Loucy (cell line): ENCODE data around the gene IQSEC2.

Source experiments
- CTCF ChIP-seq: fragments of 200-600 bp; sonication (generic); conservative IDR thresholded peaks from 2 replicates; pipeline ENCODE4 v1.5.1; 2014; ENCODE audit warnings: mild to moderate bottlenecking, antibody characterized with exemption, low read length
- EZH2phosphoT487 ChIP-seq: fragments of 200-600 bp; IDR thresholded peaks from 2 replicates; pipeline ENCODE4 v1.6.1; 2018; ENCODE audit warnings: antibody characterized with exemption, mild to moderate bottlenecking, moderate library complexity, borderline replicate concordance

- TF ChIP-seq CTCF (no peak), EZH2phosphoT487 (no peak)
Observed at GRCh38 chrX:53321943-53322497, 40.6 kb upstream of the IQSEC2 start.
